ENCODE measurements around the gene NARF. TPM values are rescaled to one million over a fixed set of nuclear protein-coding genes. Genes with fewer than 3 reads are reported as not detected.
"Not testable (repeated sequence)": the region's sequence is repeated elsewhere in the genome, so short reads cannot be mapped to it uniquely, and the experiment has no call there.

Gene NARF
- total RNA-seq, 1 donor from 2014 or later = 62.6 TPM

DNA sequence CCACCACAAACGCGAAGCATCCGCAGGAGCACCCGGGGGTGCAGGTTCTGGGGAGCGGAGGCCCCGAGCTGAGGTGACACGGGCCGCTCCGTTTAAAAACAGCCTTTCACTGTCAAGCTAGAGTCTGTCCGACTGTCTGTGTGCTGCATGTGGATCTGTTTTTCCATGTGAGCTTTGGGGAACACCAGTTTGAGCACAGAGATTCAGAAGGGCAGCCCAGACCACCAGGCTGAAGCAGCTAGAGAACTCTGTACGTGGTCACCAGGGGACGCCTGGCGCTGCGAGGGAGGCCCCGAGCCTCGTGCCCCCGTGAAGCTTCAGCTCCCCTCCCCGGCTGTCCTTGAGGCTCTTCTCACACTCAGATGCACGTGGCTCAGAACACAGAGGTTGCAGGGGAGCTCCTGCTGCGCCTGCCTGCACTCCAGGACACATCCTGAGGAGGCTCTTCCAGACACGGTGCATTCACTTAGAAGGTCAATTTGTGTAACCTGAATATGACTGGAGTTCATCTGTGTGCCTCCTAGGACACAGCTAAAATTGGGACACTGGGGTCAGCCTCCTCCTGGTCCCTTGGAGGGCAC, 45.3 kb downstream of the NARF start:
- DNase-seq (ENCODE audit: extremely low spot score in 2 of 2) = no peak
- Histone ChIP-seq H3K4me3 (no peak overlapping the region), H3K9me3 (no peaks in the 10 kb centered on the region), H3K27me3 (no peaks in the 10 kb centered on the region), H3K4me1 (no peaks in the 10 kb centered on the region), H3K27ac (no peak overlapping the region), H3K36me3 (no peaks in the 10 kb centered on the region)
- intact Hi-C loops (cut with DNase I) = no loop called here
- TF ChIP-seq POLR2A (IDR thresholded peaks at IDR 0.05) (no peak), POLR2AphosphoS5 (IDR thresholded peaks at IDR 0.05; ENCODE audit: insufficient read depth in 1 of 2, low read depth in 1 of 2) (no peak)
- TF ChIP-seq, protein P1, sequence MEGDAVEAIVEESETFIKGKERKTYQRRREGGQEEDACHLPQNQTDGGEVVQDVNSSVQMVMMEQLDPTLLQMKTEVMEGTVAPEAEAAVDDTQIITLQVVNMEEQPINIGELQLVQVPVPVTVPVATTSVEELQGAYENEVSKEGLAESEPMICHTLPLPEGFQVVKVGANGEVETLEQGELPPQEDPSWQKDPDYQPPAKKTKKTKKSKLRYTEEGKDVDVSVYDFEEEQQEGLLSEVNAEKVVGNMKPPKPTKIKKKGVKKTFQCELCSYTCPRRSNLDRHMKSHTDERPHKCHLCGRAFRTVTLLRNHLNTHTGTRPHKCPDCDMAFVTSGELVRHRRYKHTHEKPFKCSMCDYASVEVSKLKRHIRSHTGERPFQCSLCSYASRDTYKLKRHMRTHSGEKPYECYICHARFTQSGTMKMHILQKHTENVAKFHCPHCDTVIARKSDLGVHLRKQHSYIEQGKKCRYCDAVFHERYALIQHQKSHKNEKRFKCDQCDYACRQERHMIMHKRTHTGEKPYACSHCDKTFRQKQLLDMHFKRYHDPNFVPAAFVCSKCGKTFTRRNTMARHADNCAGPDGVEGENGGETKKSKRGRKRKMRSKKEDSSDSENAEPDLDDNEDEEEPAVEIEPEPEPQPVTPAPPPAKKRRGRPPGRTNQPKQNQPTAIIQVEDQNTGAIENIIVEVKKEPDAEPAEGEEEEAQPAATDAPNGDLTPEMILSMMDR (IDR thresholded peaks at IDR 0.05) = no peak

DNA sequence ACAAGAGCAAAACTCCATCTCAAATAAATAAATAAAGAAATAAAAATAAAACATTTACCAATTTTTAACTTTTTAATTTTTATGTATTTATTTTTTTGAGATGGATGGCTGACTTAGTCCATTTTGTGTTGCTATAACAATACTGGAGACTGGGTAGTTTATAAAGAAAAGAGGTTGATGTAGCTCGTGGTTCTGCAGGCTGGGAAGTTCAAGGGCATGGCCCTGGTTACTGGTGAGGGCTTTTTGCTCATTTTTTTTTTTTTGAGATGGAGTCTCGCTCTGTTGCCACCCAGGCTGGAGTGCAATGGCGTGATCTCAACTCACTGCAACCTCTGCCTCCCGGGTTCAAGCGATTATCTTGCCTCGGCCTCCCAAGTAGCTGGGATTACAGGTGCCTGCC, 46.8 kb downstream of the NARF start:
- no peak for TF ChIP-seq POLR2A (IDR thresholded peaks at IDR 0.05)
- TF ChIP-seq, protein P1 (IDR thresholded peaks at IDR 0.05) = no peak
- no peak for TF ChIP-seq POLR2AphosphoS5 (IDR thresholded peaks at IDR 0.05; ENCODE audit: insufficient read depth in 1 of 2, low read depth in 1 of 2)
- H3K4me3 ChIP-seq = no peak overlapping the region
- DNase-seq (ENCODE audit: extremely low spot score in 2 of 2) = no peak
- no peaks in the 10 kb centered on the region for H3K36me3 ChIP-seq
- no peak overlapping the region for H3K27ac ChIP-seq
- no peaks in the 10 kb centered on the region for H3K4me1 ChIP-seq
- no peaks in the 10 kb centered on the region for H3K9me3 ChIP-seq
- intact Hi-C loops (cut with DNase I) = no loop called here
- no peaks in the 10 kb centered on the region for H3K27me3 ChIP-seq

DNA sequence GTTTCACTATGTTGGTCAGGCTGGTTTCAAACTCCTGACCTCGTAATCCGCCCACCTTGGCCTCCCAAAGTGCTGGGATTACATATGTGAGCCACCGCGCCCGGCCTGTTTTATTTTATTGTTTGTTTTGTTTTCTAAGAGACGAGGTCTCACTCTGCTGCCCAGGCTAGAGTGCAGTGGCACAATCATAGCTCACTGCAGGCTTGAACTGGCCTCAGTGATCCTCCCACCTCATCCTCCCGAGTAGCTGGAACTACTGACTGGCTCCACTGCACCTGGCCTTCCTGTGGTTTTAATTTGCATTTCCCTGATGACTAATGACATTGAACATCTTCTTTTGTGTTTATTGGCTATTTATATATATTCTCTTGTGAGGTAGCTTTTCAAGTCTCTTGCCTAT, 47.9 kb downstream of the NARF start:
- DNase-seq (ENCODE audit: extremely low spot score in 2 of 2); H3K4me1 ChIP-seq; H3K36me3 ChIP-seq; intact Hi-C loops (cut with DNase I); H3K27me3 ChIP-seq; H3K4me3 ChIP-seq; H3K9me3 ChIP-seq; H3K27ac ChIP-seq: not testable (repeated sequence)

DNA sequence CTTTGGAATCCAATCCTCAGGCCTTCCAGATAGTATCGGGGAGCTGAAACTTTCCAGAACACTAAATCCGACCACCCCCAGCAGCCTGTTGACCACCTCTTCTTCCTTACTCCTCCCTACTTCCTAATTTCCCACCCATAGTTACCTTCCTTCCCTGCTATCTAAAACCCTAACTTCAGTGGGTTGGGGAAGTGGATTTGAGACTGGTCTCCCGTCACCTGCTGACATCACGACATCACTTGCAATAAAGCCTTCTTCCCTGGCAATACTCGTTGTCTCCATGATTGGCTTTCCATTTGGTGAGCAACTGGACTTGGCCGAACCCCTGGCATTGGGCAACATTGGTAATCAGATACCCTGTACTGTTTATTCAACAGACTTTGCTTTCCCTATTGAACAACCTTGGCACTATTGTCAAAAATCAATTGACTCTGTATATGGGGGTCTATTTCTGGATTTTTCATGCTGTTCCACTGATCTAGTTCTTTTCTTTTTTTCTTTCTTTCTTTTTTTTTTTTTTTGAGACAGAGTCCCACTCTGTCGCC, 49.2 kb downstream of the NARF start:
- Histone ChIP-seq H3K36me3 (no peaks in the 10 kb centered on the region), H3K27ac (no peak overlapping the region), H3K9me3 (no peaks in the 10 kb centered on the region), H3K27me3 (no peaks in the 10 kb centered on the region), H3K4me1 (no peaks in the 10 kb centered on the region), H3K4me3 (no peak overlapping the region)
- TF ChIP-seq POLR2A (IDR thresholded peaks at IDR 0.05) (no peak), POLR2AphosphoS5 (IDR thresholded peaks at IDR 0.05; ENCODE audit: insufficient read depth in 1 of 2, low read depth in 1 of 2) (no peak)
- TF ChIP-seq, protein P1 (IDR thresholded peaks at IDR 0.05) = no peak
- intact Hi-C loops (cut with DNase I) = no loop called here
- no peak for DNase-seq (ENCODE audit: extremely low spot score in 2 of 2)

DNA sequence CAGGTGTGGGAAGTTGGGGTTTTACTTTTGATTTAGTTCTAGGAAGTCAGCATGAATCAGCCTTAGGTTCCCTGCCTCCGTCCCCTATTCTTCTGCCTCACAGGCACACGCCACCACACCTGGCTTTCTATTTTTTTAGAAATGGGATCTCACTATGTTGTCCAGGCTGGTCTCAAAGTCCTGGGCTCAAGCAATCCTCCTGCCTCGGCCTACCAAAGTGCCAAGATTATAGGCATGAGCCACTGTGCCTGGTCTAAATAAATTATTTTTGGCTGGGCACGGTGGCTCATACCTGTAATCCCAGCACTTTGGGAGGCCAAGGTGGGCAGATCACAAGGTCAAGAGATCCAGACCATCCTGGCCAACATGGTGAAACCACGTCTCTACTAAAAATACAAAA, 53.1 kb downstream of the NARF start:
- H3K36me3 ChIP-seq; DNase-seq (ENCODE audit: extremely low spot score in 2 of 2); intact Hi-C loops (cut with DNase I); H3K4me1 ChIP-seq; H3K27ac ChIP-seq; H3K4me3 ChIP-seq; H3K9me3 ChIP-seq; H3K27me3 ChIP-seq: not testable (repeated sequence)

DNA sequence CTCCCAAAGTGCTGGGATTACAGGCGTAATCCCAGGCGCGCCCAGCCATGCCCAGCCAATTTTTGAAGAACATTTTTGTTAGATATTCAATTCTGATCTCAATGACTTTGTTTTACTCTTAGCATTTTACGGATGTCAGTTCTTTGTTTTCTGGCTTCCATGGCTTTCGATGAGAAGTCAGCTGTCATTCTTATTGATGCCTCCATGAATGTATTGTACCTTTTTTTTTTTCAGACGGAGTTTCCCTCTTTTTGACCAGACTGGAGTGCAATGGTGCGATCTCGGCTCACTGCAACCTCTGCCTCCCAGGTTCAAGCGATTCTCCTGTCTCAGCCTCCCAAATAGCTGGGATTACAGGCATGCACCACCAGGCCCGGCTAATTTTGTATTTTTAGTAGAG, 55.3 kb downstream of the NARF start:
- intact Hi-C loops (cut with DNase I); DNase-seq (ENCODE audit: extremely low spot score in 2 of 2); H3K36me3 ChIP-seq; H3K9me3 ChIP-seq; H3K27me3 ChIP-seq; H3K4me3 ChIP-seq; H3K4me1 ChIP-seq; H3K27ac ChIP-seq: not testable (repeated sequence)
